ENCODE data around the gene RNF186. TPM values are rescaled to one million over a fixed set of nuclear protein-coding genes. Genes with fewer than 3 reads are reported as not detected.

The RNF186 gene
- total and polyA plus RNA-seq, 2 of the 13 experiments (the other 11 are each of a cell fraction or from before 2014, with no cell fraction given) = 0.07 to 0.20 TPM

DNA sequence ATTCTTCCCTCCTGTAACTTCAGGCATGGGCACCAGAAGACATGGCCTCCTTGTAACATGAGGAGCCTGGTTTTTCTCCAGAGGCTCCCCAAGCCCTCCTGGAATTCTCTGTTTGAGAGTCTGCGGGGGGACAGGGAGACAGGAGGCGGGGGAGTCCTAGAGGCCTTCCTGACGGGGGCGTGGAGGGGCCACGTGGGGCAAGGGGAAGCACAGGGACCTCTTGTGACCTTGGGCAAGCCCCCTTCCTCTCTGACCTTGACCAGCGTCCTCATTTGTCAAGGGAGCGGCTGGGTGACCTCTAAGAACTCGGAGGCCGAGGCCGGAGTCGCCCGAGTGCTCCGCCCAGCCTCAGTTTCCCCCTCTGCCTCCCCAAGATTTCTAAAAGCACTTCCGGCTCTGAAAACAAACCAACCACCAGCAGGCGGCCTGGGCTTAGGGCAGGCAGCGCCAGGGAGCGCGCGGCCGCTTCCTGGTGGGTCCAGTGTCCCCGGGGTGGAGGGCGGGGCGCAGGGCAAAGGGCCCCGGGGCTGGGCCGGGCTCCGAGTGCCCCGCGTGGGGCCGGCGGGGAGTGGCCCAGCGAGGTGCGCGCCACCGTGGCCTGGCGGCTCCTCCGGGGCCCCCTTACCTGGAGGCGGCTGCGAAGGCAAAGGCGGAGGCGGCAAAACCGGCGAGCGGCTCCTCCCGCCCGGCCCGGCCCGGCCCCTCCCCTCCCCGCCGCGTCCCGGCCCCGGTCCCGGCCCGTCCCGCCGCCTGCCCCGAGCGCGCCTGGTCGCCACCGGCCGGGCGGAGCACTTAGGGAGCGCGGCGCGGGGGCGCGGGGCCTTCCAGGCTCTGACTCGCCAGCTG, 15.6 kb downstream of the RNF186 start, which contains the start of gene TMCO4 (continued):
- TF ChIP-seq GMEB1 (CRISPR knock-in tag; IDR thresholded peaks at IDR 0.05; ENCODE audit: borderline replicate concordance) = no peak
- TF ChIP-seq, protein P1, sequence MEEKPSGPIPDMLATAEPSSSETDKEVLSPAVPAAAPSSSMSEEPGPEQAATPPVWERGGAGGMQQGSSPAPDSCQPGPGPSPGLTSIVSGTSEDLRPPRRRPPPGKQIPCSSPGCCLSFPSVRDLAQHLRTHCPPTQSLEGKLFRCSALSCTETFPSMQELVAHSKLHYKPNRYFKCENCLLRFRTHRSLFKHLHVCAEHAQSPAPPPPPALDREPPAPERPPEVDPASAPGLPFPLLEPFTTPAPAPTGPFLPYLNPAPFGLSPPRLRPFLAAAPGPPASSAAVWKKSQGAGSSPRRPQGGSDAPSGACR (CRISPR knock-in tag; IDR thresholded peaks at IDR 0.05) = no peak
- TF ChIP-seq ZNF232 (CRISPR knock-in tag; IDR thresholded peaks at IDR 0.05; ENCODE audit: borderline replicate concordance) = peak; percentile 28; the same call in 1 of the 2 replicates
- TF ChIP-seq ERF (CRISPR knock-in tag; IDR thresholded peaks at IDR 0.05) = no peak
- TF ChIP-seq KDM5A (IDR thresholded peaks at IDR 0.05; ENCODE audit: borderline replicate concordance, low read length) = no peak
- peak; percentile 27 to 50; a peak in 2 of 4 replicates for TF ChIP-seq POLR2A (IDR thresholded peaks at IDR 0.05; ENCODE audit: insufficient read depth in 1 of 2, low read depth in 2 of 2, low read length in 2 of 2)
- 0 out of 2 replicates have a peak, but pooled peaks have one; percentile 20 for TF ChIP-seq ZKSCAN1 (IDR thresholded peaks at IDR 0.05; ENCODE audit: low read length)
- no peak for TF ChIP-seq SMARCC2 (IDR thresholded peaks at IDR 0.05)
- TF ChIP-seq NFE2 (CRISPR knock-in tag; IDR thresholded peaks at IDR 0.05) = no peak
- no peak for TF ChIP-seq ZNF343 (CRISPR knock-in tag; IDR thresholded peaks at IDR 0.05)
- TF ChIP-seq ZBTB25 (CRISPR knock-in tag; IDR thresholded peaks at IDR 0.05) = no peak; the same call in 1 of the 2 replicates
- TF ChIP-seq WIZ (CRISPR knock-in tag; IDR thresholded peaks at IDR 0.05) = no peak
- TF ChIP-seq RFXAP (CRISPR knock-in tag; IDR thresholded peaks at IDR 0.05; ENCODE audit: borderline replicate concordance) = peak; percentile 27; the same call in 1 of the 2 replicates
- TF ChIP-seq ETV5 (CRISPR knock-in tag; IDR thresholded peaks at IDR 0.05; ENCODE audit: borderline replicate concordance) = peak; percentile 42; the same call in 1 of the 2 replicates
- TF ChIP-seq SNRNP70 (IDR thresholded peaks at IDR 0.05; ENCODE audit: low read depth, low read length) = no peak
- TF ChIP-seq YEATS4 (CRISPR knock-in tag; IDR thresholded peaks at IDR 0.05; ENCODE audit: borderline replicate concordance) = peak; percentile 45; the same call in 1 of the 2 replicates
- no peak for TF ChIP-seq SKIL (CRISPR knock-in tag; IDR thresholded peaks at IDR 0.05; ENCODE audit: borderline replicate concordance)
- no peak for TF ChIP-seq EHMT2 (IDR thresholded peaks at IDR 0.05; ENCODE audit: borderline replicate concordance, low read depth, low read length)
- TF ChIP-seq ELF1 (CRISPR knock-in tag; IDR thresholded peaks at IDR 0.05) = peak; percentile 84
- 0 out of 2 replicates have a peak, but pooled peaks have one; percentile 19 for TF ChIP-seq HOXA3 (CRISPR knock-in tag; IDR thresholded peaks at IDR 0.05)
- no peak for TF ChIP-seq SMAD3 (CRISPR knock-in tag; IDR thresholded peaks at IDR 0.05)
- TF ChIP-seq GABPB1 (CRISPR knock-in tag; IDR thresholded peaks at IDR 0.05) = peak; percentile 68
- peak; percentile 56; the same call in 1 of the 2 replicates for TF ChIP-seq SIN3A (IDR thresholded peaks at IDR 0.05; ENCODE audit: borderline replicate concordance, low read depth, low read length)
- TF ChIP-seq SMYD3 (CRISPR knock-in tag; IDR thresholded peaks at IDR 0.05) = no peak
- TF ChIP-seq POLR2G (IDR thresholded peaks at IDR 0.05; ENCODE audit: low read depth, low read length) = peak; percentile 81
- no peak for TF ChIP-seq MLLT10 (CRISPR knock-in tag; IDR thresholded peaks at IDR 0.05)

Data from HepG2 (cell line).